NB4 (cell line): ENCODE measurements around the gene GALNT12.

Experiments
- DNase-seq: peaks from one replicate; pipeline ENCODE4 v3.0.0; 2010; ENCODE audit warnings: low read depth
- H3K4me3 ChIP-seq: one replicate; pipeline ENCODE4 v1.5.1; 2011; ENCODE audit warnings: mild to moderate bottlenecking, low read depth, low read length, moderate library complexity
- CTCF ChIP-seq: IDR thresholded peaks from one replicate; pipeline ENCODE4 v1.5.1; 2012; ENCODE audit warnings: low read depth, low read length
- MAX ChIP-seq: IDR thresholded peaks from 2 replicates; pipeline ENCODE4 v1.6.1; 2011; ENCODE audit warnings: low read depth, low read length
- MYC ChIP-seq: IDR thresholded peaks from 2 replicates; pipeline ENCODE4 v1.6.1; 2011; ENCODE audit warnings: low read depth, low read length
- POLR2A ChIP-seq: IDR thresholded peaks from 2 replicates; pipeline ENCODE4 v1.6.1; 2011; ENCODE audit warnings: mild to moderate bottlenecking; ENCODE audit not compliant: insufficient read length; ENCODE audit errors: extremely low read depth

GALNT12 gene

DNA sequence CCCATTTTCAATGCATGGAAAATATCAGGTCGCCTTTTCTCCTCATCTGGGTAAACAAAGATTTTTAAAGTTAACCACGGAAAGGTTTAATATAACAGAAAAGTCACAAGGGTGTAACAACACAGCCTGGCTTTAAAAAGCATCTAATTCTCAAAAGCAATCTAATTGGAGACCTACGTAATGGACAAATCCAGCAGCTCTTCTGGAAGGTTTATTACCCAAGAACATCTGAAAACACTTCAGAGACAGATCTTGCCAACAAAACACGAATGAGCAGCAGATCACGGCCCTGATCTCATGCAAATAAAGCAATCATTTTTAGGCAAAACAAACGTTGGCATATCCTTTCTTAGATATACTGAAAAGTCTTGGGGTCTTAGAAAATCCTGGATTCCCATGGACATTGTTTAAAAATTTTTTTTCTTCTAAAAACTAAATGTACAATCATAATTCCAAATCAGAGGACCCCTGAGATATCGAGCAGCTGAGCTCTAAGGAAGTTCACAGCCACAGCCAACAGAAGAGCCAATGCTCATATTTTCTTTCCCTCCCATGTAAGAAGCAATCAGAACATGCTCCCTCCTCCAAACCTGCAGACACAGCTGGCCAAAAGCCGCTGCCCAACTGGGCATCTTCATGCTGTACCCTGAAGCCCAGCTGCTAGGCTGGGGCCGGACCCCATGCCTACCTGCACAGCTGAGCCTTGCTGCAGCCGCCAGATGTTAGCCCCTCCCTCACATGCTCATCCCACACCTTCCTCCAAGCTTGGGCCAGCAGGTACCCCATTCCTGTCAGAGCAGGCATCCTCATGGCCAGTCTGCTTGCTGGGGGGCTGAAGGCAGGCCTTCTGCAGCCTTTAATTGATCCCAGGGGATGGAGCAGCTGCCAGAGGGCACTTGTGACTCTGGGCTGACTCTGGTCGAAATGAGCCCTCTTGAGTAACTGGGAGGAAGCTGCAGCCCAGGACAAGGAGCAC is 22.4 kb upstream of the GALNT12 start:
- peak; percentile 53 for DNase-seq
- no peak for TF ChIP-seq POLR2A
- no peak for TF ChIP-seq CTCF
- no peak for TF ChIP-seq MAX
- TF ChIP-seq MYC, result no peak
- H3K4me3 ChIP-seq, result no peak overlapping the region

GRCh38 chr9:98786750-98787510 is 20.5 kb upstream of the GALNT12 start:
- TF ChIP-seq MYC (no peak), CTCF (no peak), MAX (no peak), POLR2A (no peak)
- no peak overlapping the region for H3K4me3 ChIP-seq
- peak; percentile 56 for DNase-seq

GRCh38 chr9:98787766-98788335 is 19.6 kb upstream of the GALNT12 start:
- TF ChIP-seq POLR2A (no peak), MAX (no peak), MYC (no peak), CTCF (no peak)
- H3K4me3 ChIP-seq, result no peak overlapping the region
- no peak for DNase-seq

DNA sequence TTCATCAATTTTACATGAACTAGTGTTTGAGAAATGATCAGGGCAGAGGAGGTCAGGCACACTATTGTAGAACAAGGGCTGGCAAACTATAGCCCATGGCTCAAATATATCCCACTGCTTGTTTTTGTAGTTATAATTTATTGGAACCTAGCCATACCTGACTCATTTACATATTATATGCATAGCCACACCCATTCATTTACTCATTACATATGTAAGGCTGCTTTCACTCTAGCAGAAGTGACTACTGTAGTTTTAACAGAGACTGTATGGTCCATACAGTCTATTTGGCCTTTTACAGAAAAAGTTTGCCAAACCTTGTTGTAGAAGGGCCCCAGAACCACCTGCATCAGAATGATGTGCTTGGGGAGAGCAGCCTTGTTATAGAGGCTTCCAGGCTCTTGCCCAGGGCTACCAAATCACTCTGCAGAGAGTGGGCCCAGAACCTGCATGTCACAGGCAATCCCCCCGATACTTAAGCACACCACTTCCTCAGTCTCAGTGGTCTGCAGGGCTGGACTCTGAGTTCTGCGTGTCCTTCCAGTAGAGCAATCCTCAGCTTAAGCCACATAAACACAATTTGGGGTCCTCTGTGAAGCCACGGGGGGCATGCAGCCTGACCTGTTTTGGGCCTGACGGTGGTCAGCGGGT is 17.9 kb upstream of the GALNT12 start:
- TF ChIP-seq MAX (no peak), POLR2A (no peak), CTCF (no peak), MYC (no peak)
- no peak overlapping the region for H3K4me3 ChIP-seq
- no peak for DNase-seq

DNA sequence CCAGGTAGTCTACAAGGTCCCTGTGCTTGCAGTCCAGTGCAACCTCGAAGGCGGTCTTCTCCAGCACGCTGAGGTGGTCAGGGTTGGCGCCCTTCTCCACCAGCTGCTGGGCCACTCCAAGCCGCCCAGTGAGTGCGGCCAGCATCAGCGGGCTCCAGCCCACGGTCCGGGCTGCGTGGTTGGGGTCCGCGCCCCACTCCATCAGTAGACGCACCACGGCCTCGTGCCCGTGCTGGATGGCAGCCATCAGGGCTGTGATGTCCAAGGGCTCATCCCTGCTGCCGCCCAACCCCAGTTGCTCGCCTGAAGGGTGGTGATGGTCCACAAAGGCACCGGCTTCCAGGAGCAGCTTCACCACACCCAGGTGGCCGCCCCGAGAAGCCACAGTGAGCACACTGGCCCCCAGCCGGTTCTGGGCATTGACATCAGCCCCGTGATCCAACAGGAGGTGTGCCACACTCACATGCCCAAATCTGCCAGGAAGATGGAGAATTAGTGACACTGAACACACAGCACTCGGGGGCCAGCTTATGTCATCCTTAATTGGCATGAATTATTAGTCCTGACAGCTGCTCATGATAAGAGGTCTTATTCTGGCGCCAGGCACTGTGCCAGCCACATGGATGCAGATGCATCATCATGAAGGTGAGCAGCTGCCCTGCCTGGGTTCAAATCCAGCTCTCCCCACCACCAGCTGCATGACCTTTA is 17.2 kb upstream of the GALNT12 start:
- no peak for TF ChIP-seq MYC
- no peak for TF ChIP-seq MAX
- no peak for TF ChIP-seq POLR2A
- TF ChIP-seq CTCF, result no peak
- DNase-seq, result no peak
- H3K4me3 ChIP-seq, result no peak overlapping the region
